Fibroblast of pulmonary artery (primary cell): ENCODE data around the gene SCN4B.

ENCODE experiments used
- DNase-seq: peaks from one replicate; pipeline ENCODE4 v3.0.0-alpha.2; 2010; ENCODE audit warnings: low read depth
- H3K4me3 ChIP-seq: replicated peaks from 2 replicates; pipeline ENCODE4 v1.5.1; 2011; ENCODE audit warnings: low read depth, mild to moderate bottlenecking, control low read depth, low read length, moderate library complexity
- CTCF ChIP-seq: IDR thresholded peaks from 2 replicates; pipeline ENCODE4 v1.5.1; 2011; ENCODE audit warnings: mild to moderate bottlenecking, control low read depth, low read length, inconsistent platforms; ENCODE audit errors: missing control alignments

SCN4B gene

GRCh38 chr11:118136801-118137200, 15.8 kb downstream of the SCN4B start:
- TF ChIP-seq CTCF, result no peak
- DNase-seq, result no peak
- H3K4me3 ChIP-seq, result no peak overlapping the region

- no peak for TF ChIP-seq CTCF
- no peak overlapping the region for H3K4me3 ChIP-seq
- no peak for DNase-seq
These were observed 16.3 kb downstream of the SCN4B start for GRCh38 chr11:118136341-118136740.

- DNase-seq, result no peak
- TF ChIP-seq CTCF, result no peak
- H3K4me3 ChIP-seq, result no peak overlapping the region
These were observed 16.8 kb downstream of the SCN4B start for GRCh38 chr11:118135796-118136165.

- no peak for DNase-seq
- no peak overlapping the region for H3K4me3 ChIP-seq
- TF ChIP-seq CTCF, result no peak
These were observed 17.4 kb downstream of the SCN4B start for GRCh38 chr11:118135051-118135795.

GRCh38 chr11:118133816-118134215, 18.8 kb downstream of the SCN4B start:
- TF ChIP-seq CTCF, result no peak
- no peak overlapping the region for H3K4me3 ChIP-seq
- no peak for DNase-seq

- no peak for DNase-seq
- TF ChIP-seq CTCF, result no peak
- H3K4me3 ChIP-seq, result no peak overlapping the region
These were observed 20.1 kb downstream of the SCN4B start for GRCh38 chr11:118132385-118133151.
